Ishikawa (cell line): ENCODE results near the gene GNAI1.

Experiments used
- FOXM1 ChIP-seq: IDR thresholded peaks from 2 replicates; pipeline ENCODE4 v1.6.1; 2012; ENCODE audit warnings: low read depth, borderline replicate concordance
- TAF1 ChIP-seq: IDR thresholded peaks from 2 replicates; pipeline ENCODE4 v1.6.1; 2012; ENCODE audit warnings: low read depth, mild to moderate bottlenecking
- USF1 ChIP-seq: IDR thresholded peaks from 2 replicates; pipeline ENCODE4 v1.6.1; 2012

DNA sequence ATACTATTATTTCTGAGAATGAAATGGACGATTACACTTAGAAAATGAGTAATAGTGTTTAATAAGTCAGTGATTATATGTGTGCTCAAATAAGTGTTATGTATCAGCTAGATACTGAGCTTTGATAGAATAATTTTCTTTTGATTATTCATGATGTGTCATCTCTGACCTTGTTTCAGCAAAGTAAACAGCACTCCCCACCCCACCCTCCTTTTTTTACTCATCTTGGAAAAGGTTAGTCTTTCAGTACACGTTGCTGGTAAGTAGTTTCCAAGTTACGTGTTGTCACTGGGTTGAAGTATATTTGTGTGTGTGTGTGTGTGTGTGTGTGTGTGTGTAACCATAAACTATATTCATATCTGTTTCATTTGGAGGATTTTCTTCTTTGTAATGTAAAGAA is 84.1 kb downstream of the GNAI1 start:
- TF ChIP-seq TAF1 (no peak), FOXM1 (no peak), USF1 (no peak)
